H4 (cell line): Measurements from ENCODE around the gene HEXD. TPM values are rescaled to one million over a fixed set of nuclear protein-coding genes. Genes with fewer than 3 reads are reported as not detected.
A peak's percentile ranks its signal among the peaks of the same experiment; 100 is the strongest.
"Not testable (repeated sequence)": the region's sequence is repeated elsewhere in the genome, so short reads cannot be mapped to it uniquely, and the experiment has no call there.

ENCODE experiments used
- DNase-seq: peaks from one replicate; pipeline ENCODE4 v3.0.0-alpha.2; 2015; ENCODE audit warnings: low spot score
- total RNA-seq: library from RNA; depleted of rRNA; stranded (reverse); fragments of >200 nt; shearing (Covaris generic); gene quantifications from 2 replicates; pipeline ENCODE4 v1.2.3, GENCODE V29; 2014

The HEXD gene
- total RNA-seq, 1 experiment from 2014 or later = 6.3 TPM

GRCh38 chr17:82457073-82457928 is 39.2 kb downstream of the HEXD start:
- DNase-seq = no peak

GRCh38 chr17:82457929-82458178 is 39.7 kb downstream of the HEXD start:
- DNase-seq = no peak

GRCh38 chr17:82458179-82458884 is 40.2 kb downstream of the HEXD start, which contains the start of gene NARF:
Gene NARF (plus strand): TSS chr17:82458741. CDS start chr17:82458804, 63 bp downstream.
- peak; percentile 99 for DNase-seq

GRCh38 chr17:82458885-82459424 is 40.8 kb downstream of the HEXD start:
- DNase-seq = no peak

- not testable (repeated sequence) for DNase-seq
Observed at GRCh38 chr17:82459936-82460335, 41.8 kb downstream of the HEXD start.

- no peak for DNase-seq
Observed at GRCh38 chr17:82461827-82462524, 43.8 kb downstream of the HEXD start.

GRCh38 chr17:82463391-82463790 is 45.2 kb downstream of the HEXD start:
- no peak for DNase-seq

GRCh38 chr17:82463925-82464566 is 45.9 kb downstream of the HEXD start:
- DNase-seq = no peak

- DNase-seq = no peak
Observed at GRCh38 chr17:82464567-82464929, 46.4 kb downstream of the HEXD start.

- DNase-seq = no peak
Observed at GRCh38 chr17:82465023-82465603, 47.0 kb downstream of the HEXD start.

GRCh38 chr17:82468692-82469091 is 50.5 kb downstream of the HEXD start:
- no peak for DNase-seq

- DNase-seq = no peak
Observed at GRCh38 chr17:82470065-82470464, 51.9 kb downstream of the HEXD start.

GRCh38 chr17:82474223-82475010 is 56.3 kb downstream of the HEXD start:
- DNase-seq = no peak

GRCh38 chr17:82475458-82475857 is 57.3 kb downstream of the HEXD start:
- DNase-seq = no peak

GRCh38 chr17:82477934-82478333 is 59.8 kb downstream of the HEXD start:
- DNase-seq = no peak

- no peak for DNase-seq
Observed at GRCh38 chr17:82479602-82480001, 61.5 kb downstream of the HEXD start.

GRCh38 chr17:82480318-82480717 is 62.2 kb downstream of the HEXD start:
- no peak for DNase-seq

- DNase-seq = no peak
Observed at GRCh38 chr17:82483204-82483660, 65.1 kb downstream of the HEXD start.

GRCh38 chr17:82483836-82484235 is 65.7 kb downstream of the HEXD start:
- no peak for DNase-seq

GRCh38 chr17:82486231-82487094 is 68.3 kb downstream of the HEXD start:
- no peak for DNase-seq
